C4-2B (cell line): ENCODE results near the gene CNTN4.

Source experiments
- CTCF ChIP-seq: fragments of 450-650 bp; conservative IDR thresholded peaks from 2 replicates; pipeline ENCODE4 v1.5.1; 2017; ENCODE audit warnings: mild to moderate bottlenecking
- ZFX ChIP-seq: fragments of 450-650 bp; IDR thresholded peaks from 2 replicates; pipeline ENCODE4 v1.6.1; 2017

DNA sequence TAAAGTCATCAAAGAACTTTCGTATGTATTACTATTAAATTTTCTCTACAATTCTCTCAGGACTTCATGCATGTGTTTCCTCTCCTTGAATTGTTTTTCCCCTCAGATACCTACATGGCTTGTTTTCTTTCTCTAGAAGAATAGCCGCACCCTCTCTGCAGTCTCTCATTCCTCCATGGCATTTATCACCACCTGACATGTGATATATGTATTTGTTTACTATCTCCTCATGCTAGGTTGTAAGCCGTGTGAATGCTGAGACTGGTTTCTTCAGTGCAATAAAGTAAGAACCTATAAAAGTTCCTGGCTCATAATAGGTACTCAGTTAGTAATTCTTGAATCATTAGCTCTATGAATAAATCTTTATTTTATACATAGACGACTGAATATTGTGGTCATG lies 149.2 kb downstream of the CNTN4 start:
- no peak for TF ChIP-seq CTCF
- TF ChIP-seq ZFX = no peak
